GM12878 (cell line): ENCODE data around the gene KIAA0825. TPM values are rescaled to one million over a fixed set of nuclear protein-coding genes. Genes with fewer than 3 reads are reported as not detected.

ENCODE experiments used
- ATAC-seq: fragments of 200-7000 bp; cut with Tn5 transposase; 3 replicates; pipeline ENCODE4 v1.9.1; 2020; ENCODE audit warnings: mild to moderate bottlenecking, moderate library complexity
- BruUV-seq: library from RNA; stranded (reverse); fragments of 400-500 nt; replicated peaks from 2 replicates; lab custom pipeline; 2021; lab: Mats Ljungman, UMichigan
- CTCF ChIA-PET: fragments of 300-600 bp; sonication (Branson Sonifier 250); formaldehyde crosslinking; extraction: SDS; loops from one replicate; lab custom pipeline; 2021; ENCODE audit warnings: inconsistent platforms; lab: Yijun Ruan, JAX
- POLR2A ChIA-PET: fragments of 350-600 bp; formaldehyde crosslinking; extraction: SDS; loops from one replicate; lab custom pipeline; 2021; ENCODE audit warnings: inconsistent platforms; lab: Charles Lee
- RAD21 ChIA-PET: fragments of 300-600 bp; sonication (Branson Sonifier 250); formaldehyde crosslinking; loops from one replicate; lab custom pipeline; 2023; ENCODE audit warnings: antibody characterized with exemption; ENCODE audit not compliant: unreplicated experiment; lab: Charles Lee
- SMC1A ChIA-PET: fragments of 300-600 bp; sonication (Branson Sonifier 250); formaldehyde crosslinking; loops from one replicate; lab custom pipeline; 2023; ENCODE audit not compliant: unreplicated experiment, uncharacterized antibody; lab: Charles Lee
- DNase-seq: peaks from one replicate; pipeline ENCODE4 v3.0.0-alpha.2; 2011; ENCODE audit warnings: low read depth, low spot score
- FAIRE-seq: peaks from 3 replicates; lab custom pipeline; 2011; peaks lifted over from hg19 to GRCh38; lab: Jason Lieb, UNC
- H2AFZ ChIP-seq: 2 replicates; pipeline ENCODE4 v1.6.0; 2011; ENCODE audit warnings: low read depth, low read length, control low read depth; ENCODE audit not compliant: control insufficient read depth
- H3K27ac ChIP-seq: 2 replicates; pipeline ENCODE4 v1.5.1; 2011; ENCODE audit warnings: control low read depth; ENCODE audit not compliant: control insufficient read depth, insufficient read depth
- H3K27me3 ChIP-seq, 2 experiments: replicated peaks in 1 of 2; 2 replicates each; pipeline versions ENCODE4 v1.6.0 to v1.6.1; 2011; ENCODE audit warnings: low read length in 1 of 2; ENCODE audit not compliant: control insufficient read depth in 2 of 2, insufficient read depth in 2 of 2
- H3K36me3 ChIP-seq, 2 experiments: 2 replicates each; pipeline ENCODE4 v1.5.1; 2011; ENCODE audit warnings: low read length in 1 of 2; ENCODE audit not compliant: control insufficient read depth in 2 of 2, insufficient read depth in 2 of 2
- H3K4me1 ChIP-seq: 2 replicates; pipeline ENCODE4 v1.6.1; 2011; ENCODE audit warnings: mild to moderate bottlenecking, low read length, moderate library complexity, mixed read lengths; ENCODE audit not compliant: control insufficient read depth, insufficient read depth
- H3K4me2 ChIP-seq: 2 replicates; pipeline ENCODE4 v1.6.0; 2011; ENCODE audit warnings: control low read depth; ENCODE audit not compliant: control insufficient read depth, insufficient read depth
- H3K4me3 ChIP-seq: fragments of 200-600 bp; sonication (generic); 2 replicates; pipeline ENCODE4 v1.5.1; 2016
- H3K79me2 ChIP-seq: 2 replicates; pipeline ENCODE4 v1.6.0; 2011; ENCODE audit warnings: low read length; ENCODE audit not compliant: control insufficient read depth, insufficient read depth
- H3K9ac ChIP-seq: 2 replicates; pipeline ENCODE4 v1.8.0; 2011; ENCODE audit warnings: low read length, control low read depth, mixed read lengths; ENCODE audit not compliant: control insufficient read depth, insufficient read depth
- H3K9me3 ChIP-seq: replicated peaks from 3 replicates; pipeline ENCODE4 v1.5.1; 2011; ENCODE audit warnings: mild to moderate bottlenecking, low read length; ENCODE audit not compliant: control insufficient read depth, insufficient read depth
- H4K20me1 ChIP-seq: 2 replicates; pipeline ENCODE4 v1.6.0; 2011; ENCODE audit not compliant: control insufficient read depth, insufficient read depth
- CBFB ChIP-seq: IDR thresholded peaks from 2 replicates; pipeline ENCODE4 v1.6.1; 2016; ENCODE audit warnings: antibody characterized with exemption, low read depth
- CREM ChIP-seq: IDR thresholded peaks from 2 replicates; pipeline ENCODE4 v1.6.1; 2014; ENCODE audit warnings: antibody characterized with exemption, low read depth
- HDGF ChIP-seq: fragments of 450-650 bp; IDR thresholded peaks from 2 replicates; pipeline ENCODE4 v1.6.1; 2016; ENCODE audit warnings: antibody characterized with exemption
- IKZF2 ChIP-seq, 2 experiments: fragments of 450-650 bp; IDR thresholded peaks; 2 replicates each; pipeline ENCODE4 v1.6.1; 2017; ENCODE audit warnings: mild to moderate bottlenecking in 2 of 2, moderate library complexity in 2 of 2
- LARP7 ChIP-seq: fragments of 450-650 bp; IDR thresholded peaks from 2 replicates; pipeline ENCODE4 v1.6.1; 2017; ENCODE audit warnings: mild to moderate bottlenecking
- MAX ChIP-seq: IDR thresholded peaks from 2 replicates; pipeline ENCODE4 v1.6.1; 2012; ENCODE audit warnings: low read depth, low read length, improper control_type of control experiment
- MTA2 ChIP-seq: fragments of 450-650 bp; IDR thresholded peaks from 2 replicates; pipeline ENCODE4 v1.6.1; 2016; ENCODE audit warnings: low read depth, mild to moderate bottlenecking, moderate library complexity
- MXI1 ChIP-seq: fragments of 150-350 bp; IDR thresholded peaks from 2 replicates; pipeline ENCODE4 v1.6.1; 2011; ENCODE audit warnings: low read depth, mild to moderate bottlenecking, inconsistent platforms, low read length, improper control_type of control experiment
- NFYA ChIP-seq: IDR thresholded peaks from 2 replicates; pipeline ENCODE4 v1.6.1; 2011; ENCODE audit warnings: low read depth, mild to moderate bottlenecking, low read length, improper control_type of control experiment, borderline replicate concordance
- RFX5 ChIP-seq: IDR thresholded peaks from 2 replicates; pipeline ENCODE4 v1.6.1; 2011; ENCODE audit warnings: low read depth, low read length, improper control_type of control experiment
- SIN3A ChIP-seq: IDR thresholded peaks from 2 replicates; pipeline ENCODE4 v1.6.1; 2012; ENCODE audit warnings: low read depth, low read length, improper control_type of control experiment
- SP1 ChIP-seq: IDR thresholded peaks from one replicate; pipeline ENCODE4 v1.6.1; 2011; ENCODE audit warnings: low read depth, low read length
- STAT1 ChIP-seq: fragments of 450-650 bp; conservative IDR thresholded peaks from 2 replicates; pipeline ENCODE4 v1.6.1; 2014; ENCODE audit warnings: antibody characterized with exemption, mild to moderate bottlenecking
- TBL1XR1 ChIP-seq: IDR thresholded peaks from 2 replicates; pipeline ENCODE4 v1.6.1; 2012; ENCODE audit warnings: low read depth, low read length, improper control_type of control experiment
- TCF12 ChIP-seq: IDR thresholded peaks from 2 replicates; pipeline ENCODE4 v1.6.1; 2011; ENCODE audit warnings: low read depth, mild to moderate bottlenecking, low read length
- WGBS: methylation state at CpG from one replicate; pipeline ENCODE4 v1.1.6; 2016; ENCODE audit warnings: low lambda C conversion rate; ENCODE audit not compliant: insufficient replicate concordance, insufficient coverage; ENCODE audit errors: missing lambda C conversion rate; 5-methylcytosine and 5-hydroxymethylcytosine counted together
- in situ Hi-C: fragments of 300-500 bp; cut with MboI; formaldehyde crosslinking; loops from 9 replicates; pipeline ENCODE4 v1.14.3; 2018; ENCODE audit warnings: mixed read lengths
- intact Hi-C: fragments of 100-400 bp; cut with micrococcal nuclease; formaldehyde crosslinking; loops from one replicate; pipeline ENCODE4 v1.14.2; 2022; ENCODE audit not compliant: unreplicated experiment
- polyA plus RNA-seq, 11 experiments: library from polyadenylated mRNA; depleted of rRNA in 4 of 11; unstranded in 6 of 11; stranded (reverse) in 5 of 11; fragments of >200 nt; fragmentation: Nextera tagmentation in 4 of 11; fragmentation: Illumina TruSeq in 1 of 11; extraction: Ambion mirVana in 4 of 11; extraction: Trizol in 1 of 11; gene quantifications; 1 replicate in 1 of 11; 2 replicates in 10 of 11; pipeline versions ENCODE4 v1.2.1 to v1.2.3, GENCODE V29; 2011 to 2016; ENCODE audit warnings: inconsistent platforms in 2 of 11, missing spikeins in 2 of 11, low read depth in 1 of 11
- total RNA-seq, 4 experiments: library from RNA; depleted of rRNA in 3 of 4; stranded (reverse); fragments of >200 nt in 3 of 4; fragmentation: Illumina TruSeq in 1 of 4; extraction: Trizol in 1 of 4; gene quantifications; 2 replicates each; pipeline versions ENCODE4 v1.2.1 to v1.2.3, GENCODE V29; 2013 to 2021
- TF ChIP-seq, protein P1 (sequence below): IDR thresholded peaks from 2 replicates; pipeline ENCODE4 v1.6.1; 2012; ENCODE audit warnings: low read depth, low read length, improper control_type of control experiment

The KIAA0825 gene
- total and polyA plus RNA-seq, 10 of the 15 experiments (the other 5 are each of a cell fraction or from before 2014, with no cell fraction given) = 0.55 to 1.9 (median 1.5) TPM

DNA sequence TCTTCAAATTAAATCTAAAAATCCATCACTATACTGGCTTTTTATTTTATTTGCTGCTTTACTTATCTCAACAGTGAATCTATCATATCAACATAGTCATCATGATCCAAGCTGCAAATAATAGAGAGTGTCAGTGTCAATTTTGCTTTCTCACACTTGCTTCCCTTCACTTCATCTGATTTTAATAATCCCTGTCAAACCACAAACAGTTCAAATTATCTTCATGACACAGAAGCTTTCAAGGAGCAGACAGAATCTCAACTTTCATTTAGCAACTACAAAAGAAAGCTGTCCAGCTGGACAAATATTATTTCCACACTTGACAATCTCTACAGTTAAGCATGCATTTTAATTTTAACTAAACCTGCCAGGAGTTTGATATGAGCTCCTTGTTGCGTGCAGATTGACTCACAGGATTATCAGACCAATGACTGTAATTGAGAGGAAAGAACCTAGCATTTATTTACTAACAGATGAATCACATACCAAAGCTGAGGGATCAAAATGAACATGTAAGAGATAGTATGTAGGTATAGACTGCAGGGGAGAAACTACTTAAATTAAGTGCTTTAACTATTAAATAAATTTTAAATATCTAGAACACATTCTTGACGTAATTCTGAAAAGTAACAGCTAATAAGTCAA, 56.0 kb downstream of the KIAA0825 start:
- no peak for ATAC-seq
- no peaks in the 10 kb centered on the region for H3K9me3 ChIP-seq
- no TSS peak for BruUV-seq
- SMC1A ChIA-PET = interaction anchor here (0.6 to 2.5 kb wide), 5 partner anchors 9 to 175 kb away, joined by 3 to 7 read pairs (median 5); no protein-coding TSS in a partner anchor
- no peak for TF ChIP-seq MXI1
- TF ChIP-seq, protein P1, sequence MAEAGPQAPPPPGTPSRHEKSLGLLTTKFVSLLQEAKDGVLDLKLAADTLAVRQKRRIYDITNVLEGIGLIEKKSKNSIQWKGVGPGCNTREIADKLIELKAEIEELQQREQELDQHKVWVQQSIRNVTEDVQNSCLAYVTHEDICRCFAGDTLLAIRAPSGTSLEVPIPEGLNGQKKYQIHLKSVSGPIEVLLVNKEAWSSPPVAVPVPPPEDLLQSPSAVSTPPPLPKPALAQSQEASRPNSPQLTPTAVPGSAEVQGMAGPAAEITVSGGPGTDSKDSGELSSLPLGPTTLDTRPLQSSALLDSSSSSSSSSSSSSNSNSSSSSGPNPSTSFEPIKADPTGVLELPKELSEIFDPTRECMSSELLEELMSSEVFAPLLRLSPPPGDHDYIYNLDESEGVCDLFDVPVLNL = no peak
- no peak for TF ChIP-seq SP1
- TF ChIP-seq TBL1XR1 = no peak
- no peak for TF ChIP-seq RFX5
- no peak for TF ChIP-seq MTA2
- TF ChIP-seq LARP7 = no peak
- no peak for TF ChIP-seq NFYA
- TF ChIP-seq IKZF2 (IDR thresholded peaks at IDR 0.05) = no peak
- no peak for TF ChIP-seq STAT1
- TF ChIP-seq TCF12 = no peak
- TF ChIP-seq CREM = no peak
- no peak for TF ChIP-seq MAX
- TF ChIP-seq HDGF = no peak
- TF ChIP-seq SIN3A = no peak
- TF ChIP-seq CBFB = no peak
- TF ChIP-seq, all 136 proteins: peak for 0
- CTCF ChIA-PET = interaction anchor here (1.0 to 1.6 kb wide), 4 partner anchors 9 to 175 kb away, joined by 3 to 5 read pairs (median 3); no protein-coding TSS in a partner anchor
- H3K79me2 ChIP-seq = no peaks in the 10 kb centered on the region
- no peaks in the 10 kb centered on the region for H3K27me3 ChIP-seq
- H4K20me1 ChIP-seq = no peaks in the 10 kb centered on the region
- no peak overlapping the region for H3K4me2 ChIP-seq
- DNase-seq (no peak), FAIRE-seq (no peak)
- intact Hi-C loops (no loop called here), in situ Hi-C loops (no loop called here)
- POLR2A ChIA-PET = no interaction called here
- 76% methylated on average over 2 of the region's 2 CpGs for WGBS
- H3K4me3 ChIP-seq = no peak overlapping the region
- no peaks in the 10 kb centered on the region for H3K36me3 ChIP-seq
- no peak overlapping the region for H3K27ac ChIP-seq
- no peak overlapping the region for H3K9ac ChIP-seq
- no peaks in the 10 kb centered on the region for H3K4me1 ChIP-seq
- H2AFZ ChIP-seq = no peak overlapping the region
- RAD21 ChIA-PET = interaction anchor here (0.6 to 1.8 kb wide), 6 partner anchors 12 to 130 kb away, joined by 3 to 5 read pairs (median 4); no protein-coding TSS in a partner anchor
